Inflammatory macrophage (primary cell): ENCODE results near the gene DTNBP1.

Source experiments
- DNase-seq, 2 donors: peaks; one replicate each; pipeline ENCODE4 v3.0.0-alpha.2; 2020 to 2022

Gene DTNBP1

GRCh38 chr6:15500078-15500740 lies 162.6 kb downstream of the DTNBP1 start:
- DNase-seq, result no peak

- DNase-seq, result no peak
Observed at GRCh38 chr6:15499591-15499990, 163.2 kb downstream of the DTNBP1 start.

DNA sequence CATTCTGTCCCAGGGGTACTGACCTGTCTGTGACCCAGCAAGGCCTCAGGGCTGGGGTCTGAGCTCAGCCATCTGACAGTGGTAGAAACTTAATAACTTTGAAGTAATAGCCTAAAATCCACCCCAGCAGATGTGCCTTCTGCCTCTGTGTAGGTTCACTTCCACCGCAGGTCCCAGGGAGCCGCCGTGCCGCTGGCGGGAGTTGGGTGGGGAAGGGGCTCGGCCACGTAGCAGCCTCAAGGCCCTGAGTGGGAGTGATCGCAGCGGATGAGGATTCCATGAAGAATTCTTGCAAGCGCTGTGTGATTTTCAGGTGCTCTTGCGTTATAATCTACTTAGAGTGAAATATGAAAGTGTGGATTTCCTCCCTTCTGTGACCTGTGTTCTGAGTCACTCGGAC lies 163.7 kb downstream of the DTNBP1 start:
- DNase-seq, result no peak

DNA sequence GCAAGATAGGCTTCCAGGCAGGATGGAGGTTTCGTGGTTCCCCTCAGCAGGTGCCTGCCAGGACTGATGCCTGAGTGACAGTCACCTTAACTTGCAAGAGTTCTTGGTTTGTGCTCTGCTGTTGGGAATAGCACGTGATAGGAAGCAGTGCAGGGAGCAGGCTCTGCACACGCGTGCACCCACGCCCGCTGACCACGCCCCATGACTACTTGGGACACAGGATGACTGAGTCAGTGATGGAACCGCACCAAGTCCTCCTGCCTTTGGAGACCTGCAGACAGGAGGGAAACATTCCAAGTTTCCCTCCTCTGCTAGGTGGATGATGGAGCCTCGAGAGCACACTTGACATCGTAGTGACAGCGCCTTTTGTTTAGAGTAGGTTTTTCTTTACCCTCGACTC lies 164.2 kb downstream of the DTNBP1 start:
- peak; percentile 51 to 53 for DNase-seq

DNA sequence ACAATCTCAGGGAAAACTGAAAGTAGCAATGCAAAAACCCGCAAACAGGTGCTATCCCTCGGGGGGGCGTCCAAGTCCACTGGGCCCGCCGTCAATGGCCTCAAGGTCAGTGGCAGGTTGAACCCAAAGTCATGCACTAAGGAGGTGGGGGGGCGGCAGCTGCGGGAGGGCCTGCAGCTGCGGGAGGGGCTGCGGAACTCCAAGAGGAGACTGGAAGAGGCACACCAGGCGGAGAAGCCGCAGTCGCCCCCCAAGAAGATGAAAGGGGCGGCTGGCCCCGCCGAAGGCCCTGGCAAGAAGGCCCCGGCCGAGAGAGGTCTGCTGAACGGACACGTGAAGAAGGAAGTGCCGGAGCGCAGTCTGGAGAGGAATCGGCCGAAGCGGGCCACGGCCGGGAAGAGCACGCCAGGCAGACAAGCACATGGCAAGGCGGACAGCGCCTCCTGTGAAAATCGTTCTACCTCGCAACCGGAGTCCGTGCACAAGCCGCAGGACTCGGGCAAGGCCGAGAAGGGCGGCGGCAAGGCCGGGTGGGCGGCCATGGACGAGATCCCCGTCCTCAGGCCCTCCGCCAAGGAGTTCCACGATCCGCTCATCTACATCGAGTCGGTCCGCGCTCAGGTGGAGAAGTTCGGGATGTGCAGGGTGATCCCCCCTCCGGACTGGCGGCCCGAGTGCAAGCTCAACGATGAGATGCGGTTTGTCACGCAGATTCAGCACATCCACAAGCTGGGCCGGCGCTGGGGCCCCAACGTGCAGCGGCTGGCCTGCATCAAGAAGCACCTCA lies 166.3 kb downstream of the DTNBP1 start:
- no peak for DNase-seq

DNA sequence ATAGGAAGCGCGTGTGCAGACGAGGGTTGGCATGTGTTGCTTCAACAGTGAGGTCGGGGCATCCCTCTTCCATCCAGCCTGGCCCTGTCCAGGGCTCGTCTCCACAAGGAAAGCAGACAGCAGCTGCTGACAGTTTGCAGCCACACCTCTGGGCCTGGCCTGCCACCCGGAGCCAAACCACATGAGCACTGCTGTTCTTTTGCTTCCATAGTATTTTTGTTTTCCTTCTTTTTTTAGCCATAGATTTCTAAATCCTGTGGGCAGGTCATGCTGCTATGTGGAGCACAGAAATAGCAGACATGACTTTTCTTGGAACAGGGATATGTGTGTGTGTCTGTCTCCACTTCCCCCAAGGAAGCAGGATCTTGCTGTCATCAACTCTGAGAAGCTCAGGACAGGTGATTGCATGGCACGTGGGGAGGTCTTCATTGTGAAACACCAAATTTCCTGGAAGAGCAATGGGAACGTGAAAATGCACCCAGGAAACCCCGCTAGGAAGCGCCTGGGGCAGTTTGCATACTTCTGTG lies 167.4 kb downstream of the DTNBP1 start:
- DNase-seq, result peak; percentile 59 to 73

DNA sequence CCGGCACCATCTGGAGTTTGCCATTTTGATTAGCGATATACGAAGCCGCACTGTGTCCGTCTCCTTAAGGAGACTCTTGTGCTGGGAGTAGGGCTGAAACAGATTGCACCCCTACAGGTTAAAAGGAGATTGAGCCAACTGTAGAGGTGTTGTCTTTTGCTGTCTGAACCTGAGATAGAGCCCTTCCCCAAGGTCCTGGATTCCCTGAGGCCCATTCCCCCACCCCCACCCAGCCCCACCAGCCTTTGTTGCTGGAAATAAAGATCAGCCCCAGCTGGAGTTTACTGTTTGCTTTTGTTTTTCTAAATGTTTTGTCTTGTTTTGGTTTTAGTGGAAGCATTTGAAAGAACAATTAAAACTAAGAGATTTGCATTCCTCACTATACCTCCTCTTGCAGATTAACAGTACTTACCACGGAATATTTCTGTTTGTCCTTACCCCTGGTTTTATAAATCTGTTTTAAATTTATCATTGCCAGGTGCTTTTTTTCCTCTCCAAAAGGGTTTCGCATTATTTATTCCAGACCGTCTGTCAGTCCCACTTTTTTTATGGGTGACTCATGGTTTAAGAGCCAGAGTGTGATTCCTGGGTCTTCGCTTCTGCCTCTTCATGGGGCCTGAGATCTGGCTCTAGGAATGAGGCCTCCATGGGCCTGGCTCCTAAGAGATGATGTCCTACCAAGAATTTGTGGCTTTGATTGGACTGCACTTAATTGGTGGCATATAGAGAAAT lies 169.2 kb downstream of the DTNBP1 start:
- no peak for DNase-seq

- DNase-seq, result no peak
Observed at GRCh38 chr6:15491986-15492269, 170.9 kb downstream of the DTNBP1 start.

- peak; percentile 75 to 76 for DNase-seq
Observed at GRCh38 chr6:15491255-15491985, 171.4 kb downstream of the DTNBP1 start.

GRCh38 chr6:15490242-15491100 lies 172.4 kb downstream of the DTNBP1 start:
- DNase-seq, result no peak

- DNase-seq, result peak; percentile 20 to 74
Observed at GRCh38 chr6:15489261-15489962, 173.4 kb downstream of the DTNBP1 start.

DNA sequence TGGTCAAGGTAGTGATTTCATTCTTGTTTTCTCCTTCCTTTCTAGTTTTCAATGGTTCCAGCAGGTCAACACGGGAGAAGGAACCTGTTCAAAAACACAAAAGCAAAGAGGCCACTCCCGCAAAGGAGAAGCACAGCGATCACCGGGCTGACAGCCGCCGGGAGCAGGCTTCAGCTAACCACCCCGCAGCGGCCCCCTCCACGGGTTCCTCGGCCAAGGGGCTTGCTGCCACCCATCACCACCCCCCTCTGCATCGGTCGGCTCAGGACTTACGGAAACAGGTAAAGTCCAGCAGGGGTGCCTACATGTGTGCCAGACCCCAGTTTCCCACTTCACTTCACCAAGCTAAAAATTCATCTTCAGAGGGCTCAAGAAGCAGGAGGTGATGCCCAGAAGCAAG lies 175.6 kb downstream of the DTNBP1 start:
- DNase-seq, result no peak

- DNase-seq, result peak; percentile 11 to 36
Observed at GRCh38 chr6:15485936-15486335, 176.9 kb downstream of the DTNBP1 start.

GRCh38 chr6:15484821-15485220 lies 178.0 kb downstream of the DTNBP1 start:
- no peak for DNase-seq

GRCh38 chr6:15484140-15484539 lies 178.7 kb downstream of the DTNBP1 start:
- DNase-seq, result no peak

GRCh38 chr6:15483060-15483459 lies 179.8 kb downstream of the DTNBP1 start:
- peak; percentile 55 to 58 for DNase-seq

DNA sequence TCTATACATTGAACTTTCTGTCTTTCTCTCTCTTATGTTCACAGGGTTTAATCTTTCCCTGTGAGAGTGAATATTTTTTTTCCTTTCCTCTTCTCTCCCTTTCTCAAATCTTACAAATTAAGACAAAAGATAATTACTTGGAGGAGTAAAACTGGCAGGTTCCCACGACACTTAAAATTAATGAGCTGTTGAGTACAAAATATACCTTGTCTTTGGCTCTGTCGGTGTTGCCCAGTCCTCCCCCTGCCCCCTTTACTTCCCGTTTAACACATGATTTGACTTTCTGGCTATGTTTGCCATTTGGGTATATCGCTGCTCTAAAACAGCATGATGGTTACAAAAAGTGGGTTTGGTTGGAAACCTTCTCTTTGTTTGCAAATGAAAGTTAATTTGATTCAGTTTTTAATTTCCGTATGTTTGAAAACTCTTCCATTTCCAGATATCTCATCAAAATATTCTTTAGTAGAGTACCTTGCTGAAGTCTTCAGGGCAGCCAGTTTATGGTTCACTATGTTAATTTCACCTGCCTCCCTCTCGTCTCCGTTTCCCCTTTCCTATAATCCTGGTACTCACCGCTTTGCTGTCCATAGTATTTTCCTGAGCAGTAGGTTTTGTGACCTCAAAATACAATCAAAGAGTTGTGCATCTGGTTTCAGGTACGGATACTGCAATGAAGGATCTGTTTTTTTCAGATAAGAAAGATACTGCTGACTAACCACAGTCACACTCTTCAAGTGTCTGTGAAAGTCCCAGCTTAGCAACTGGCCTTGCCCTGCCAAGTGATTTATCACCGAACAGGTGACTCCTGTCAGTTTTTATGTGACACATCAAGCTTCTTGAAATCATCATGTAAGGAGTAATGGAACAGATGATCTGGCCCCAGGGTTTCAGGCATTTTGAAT lies 181.2 kb downstream of the DTNBP1 start:
- DNase-seq, result no peak

DNA sequence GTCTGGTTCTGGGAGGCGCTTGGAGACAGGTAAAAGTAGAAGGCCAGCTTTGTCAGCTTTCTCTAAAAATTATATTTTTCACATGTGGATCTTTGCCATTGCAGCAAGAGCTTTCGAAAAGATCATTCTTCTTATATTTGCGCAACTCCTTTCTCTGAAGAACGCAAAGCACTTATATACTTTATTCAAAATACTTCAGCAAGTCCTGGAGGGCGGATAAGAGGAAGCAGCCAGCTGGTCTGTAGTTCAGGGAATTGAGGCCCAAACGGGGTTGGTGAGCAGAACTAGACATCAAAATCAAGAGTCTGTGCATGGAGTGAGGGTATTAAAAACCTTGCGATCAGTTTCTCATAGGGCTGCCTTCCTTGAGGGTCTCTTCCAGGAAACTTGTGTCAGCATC lies 182.3 kb downstream of the DTNBP1 start:
- peak; percentile 27 to 52 for DNase-seq

DNA sequence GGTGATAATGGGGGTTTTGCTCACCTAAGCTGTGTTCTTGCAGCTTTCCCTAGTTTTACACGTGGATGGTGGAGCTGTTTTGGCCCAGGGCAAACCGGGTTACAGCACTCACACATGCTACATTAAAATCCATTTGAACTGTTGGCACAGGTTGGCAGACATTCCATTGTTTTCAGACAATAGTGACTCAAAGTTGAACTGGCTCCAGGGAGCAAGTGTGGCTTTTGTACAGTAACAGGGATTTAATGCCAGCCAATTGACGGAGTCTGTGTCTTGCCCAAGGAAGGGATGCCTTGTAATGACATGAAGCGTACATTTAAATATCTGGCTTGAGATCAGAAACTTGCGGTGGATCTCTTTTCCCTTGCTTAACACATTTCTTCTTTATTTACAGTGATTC lies 183.1 kb downstream of the DTNBP1 start:
- DNase-seq, result no peak

- no peak for DNase-seq
Observed at GRCh38 chr6:15477746-15478145, 185.1 kb downstream of the DTNBP1 start.
